GM21825 (cell line): ENCODE measurements around the gene LHFPL3.
"Not testable (repeated sequence)": the region's sequence is repeated elsewhere in the genome, so short reads cannot be mapped to it uniquely, and the experiment has no call there.

Experiments
- ATAC-seq: cut with Tn5 transposase; IDR thresholded peaks from one replicate; pipeline ENCODE4 v1.9.1; 2021; ENCODE audit warnings: mild to moderate bottlenecking, moderate library complexity; ENCODE audit not compliant: unreplicated experiment

LHFPL3 gene

GRCh38 chr7:104328296-104328969, at the start of gene LHFPL3:
Gene LHFPL3 (plus strand): TSS chr7:104328603.
- no peak for ATAC-seq

- not testable (repeated sequence) for ATAC-seq
Observed at GRCh38 chr7:104281685-104282084, 46.7 kb upstream of the LHFPL3 start.

GRCh38 chr7:104286839-104287238, 41.6 kb upstream of the LHFPL3 start:
- no peak for ATAC-seq

- no peak for ATAC-seq
Observed at GRCh38 chr7:104288137-104288536, 40.3 kb upstream of the LHFPL3 start.

GRCh38 chr7:104294291-104294690, 34.1 kb upstream of the LHFPL3 start:
- no peak for ATAC-seq

GRCh38 chr7:104296266-104296665, 32.1 kb upstream of the LHFPL3 start:
- no peak for ATAC-seq

DNA sequence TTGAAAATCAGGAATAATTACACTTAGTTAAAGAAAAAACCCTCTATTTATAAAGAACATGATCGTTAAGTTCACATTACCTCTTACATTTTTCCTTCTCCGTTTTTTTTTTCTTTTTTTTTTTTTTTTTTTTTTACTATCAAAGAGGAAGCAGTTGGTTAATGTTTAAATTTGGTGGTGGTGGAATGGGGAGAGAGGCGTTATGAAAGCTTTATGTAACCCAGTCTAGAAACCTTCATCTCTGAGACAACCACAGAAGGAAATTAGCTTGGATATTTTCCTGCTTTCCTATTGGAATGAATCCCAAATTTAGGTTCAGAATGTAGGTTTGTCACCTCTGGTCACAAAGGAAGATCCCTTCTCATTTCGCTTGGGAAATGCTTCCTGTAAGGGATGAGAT, 31.5 kb upstream of the LHFPL3 start:
- no peak for ATAC-seq

- ATAC-seq = no peak
Observed at GRCh38 chr7:104299323-104299722, 29.1 kb upstream of the LHFPL3 start.

DNA sequence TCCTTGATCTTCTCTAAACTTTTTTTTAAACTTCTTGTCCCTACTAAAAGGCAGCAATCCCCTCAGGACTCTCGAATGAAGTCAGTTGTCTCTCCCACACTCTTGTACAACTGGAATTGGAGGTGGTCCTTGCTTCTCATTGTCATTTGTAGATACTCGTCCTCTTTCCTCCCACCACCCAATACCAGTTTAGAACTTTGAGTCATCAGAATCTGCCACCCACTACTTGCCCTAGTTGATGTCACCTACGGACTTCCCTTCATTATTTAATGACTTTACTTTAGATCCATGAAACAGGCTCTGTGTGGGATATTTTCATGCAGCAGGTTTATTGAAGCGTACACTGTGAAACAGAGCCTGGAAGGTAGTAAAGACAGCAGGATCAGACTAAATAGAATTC, 28.6 kb upstream of the LHFPL3 start:
- ATAC-seq = no peak

DNA sequence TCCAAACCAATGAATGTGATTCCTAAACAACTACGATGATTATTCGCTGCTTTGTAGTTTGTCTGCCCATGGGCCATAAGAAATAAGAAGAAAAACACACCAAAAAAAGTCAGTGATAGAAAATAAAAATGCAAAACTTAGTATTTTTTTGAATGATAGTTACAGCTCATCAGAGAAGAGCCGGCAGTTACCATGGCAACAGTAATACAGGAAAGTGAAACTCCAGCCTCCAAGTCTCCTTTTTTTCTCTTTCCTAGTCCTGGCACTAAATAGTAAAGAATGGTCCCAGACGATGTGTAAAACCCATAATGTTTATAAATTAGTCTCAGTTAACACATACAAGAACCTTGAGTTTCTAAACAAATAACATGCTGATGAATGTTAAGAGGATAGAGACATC, 21.6 kb upstream of the LHFPL3 start:
- ATAC-seq = no peak

GRCh38 chr7:104317948-104318629, 10.3 kb upstream of the LHFPL3 start:
- ATAC-seq = no peak

GRCh38 chr7:104327534-104327933, 869 bp upstream of the LHFPL3 start:
- no peak for ATAC-seq

DNA sequence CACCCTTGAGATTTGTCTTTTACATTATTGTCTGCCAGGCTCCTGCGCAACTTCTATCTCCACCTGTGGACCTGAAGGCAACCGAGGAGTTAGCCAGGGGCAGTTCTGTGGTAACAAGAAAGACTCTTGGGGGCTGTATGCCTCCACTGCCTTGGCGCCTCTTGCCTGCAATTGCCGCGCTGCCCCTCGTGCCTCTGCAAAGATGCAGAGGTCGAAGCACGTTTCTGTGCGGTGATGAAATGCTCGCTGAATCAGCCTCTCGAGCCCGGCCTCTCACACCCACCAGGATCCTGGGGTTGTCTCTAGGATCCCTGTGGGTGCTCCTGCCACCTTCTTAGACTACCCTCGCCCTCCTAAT, 486 bp upstream of the LHFPL3 start:
- ATAC-seq = no peak

DNA sequence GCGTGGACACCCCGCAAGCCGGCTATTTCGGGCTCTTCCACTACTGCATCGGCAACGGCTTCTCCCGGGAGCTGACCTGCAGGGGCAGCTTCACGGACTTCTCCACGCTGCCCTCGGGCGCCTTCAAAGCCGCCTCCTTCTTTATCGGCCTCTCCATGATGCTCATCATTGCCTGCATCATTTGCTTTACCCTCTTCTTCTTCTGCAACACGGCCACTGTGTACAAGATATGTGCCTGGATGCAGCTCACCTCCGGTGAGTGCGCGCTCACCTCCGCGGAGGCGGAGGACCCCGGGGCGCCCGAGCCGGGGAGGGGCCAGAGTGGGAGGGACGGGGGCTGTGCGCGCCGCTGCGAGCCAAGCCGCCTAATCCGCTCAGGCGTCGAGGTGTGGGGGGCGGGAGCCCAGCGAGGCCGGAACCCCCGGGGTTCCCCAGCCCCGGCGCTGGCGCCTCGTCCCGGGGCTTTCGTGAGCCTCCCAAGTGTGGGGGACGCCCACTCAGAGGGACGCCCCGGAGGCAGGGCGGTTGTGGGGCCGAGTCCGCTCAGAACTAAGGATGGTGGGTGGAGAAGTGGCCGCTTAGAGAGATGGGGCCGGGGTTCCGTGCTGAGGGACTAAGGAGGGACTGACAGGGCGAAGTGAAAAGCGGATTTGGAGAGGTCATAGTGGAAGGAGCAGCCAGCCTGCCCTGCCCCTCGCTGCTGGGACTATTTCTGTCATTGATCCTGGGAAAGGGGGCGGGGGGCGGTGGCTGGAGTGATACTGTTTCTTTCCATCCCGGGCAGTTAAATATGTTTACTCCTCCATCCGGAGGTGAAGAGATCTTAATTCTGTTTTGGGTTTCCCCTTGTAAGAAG, 795 bp downstream of the LHFPL3 start:
- ATAC-seq = no peak

- ATAC-seq = no peak
Observed at GRCh38 chr7:104341546-104341945, 13.1 kb downstream of the LHFPL3 start.

DNA sequence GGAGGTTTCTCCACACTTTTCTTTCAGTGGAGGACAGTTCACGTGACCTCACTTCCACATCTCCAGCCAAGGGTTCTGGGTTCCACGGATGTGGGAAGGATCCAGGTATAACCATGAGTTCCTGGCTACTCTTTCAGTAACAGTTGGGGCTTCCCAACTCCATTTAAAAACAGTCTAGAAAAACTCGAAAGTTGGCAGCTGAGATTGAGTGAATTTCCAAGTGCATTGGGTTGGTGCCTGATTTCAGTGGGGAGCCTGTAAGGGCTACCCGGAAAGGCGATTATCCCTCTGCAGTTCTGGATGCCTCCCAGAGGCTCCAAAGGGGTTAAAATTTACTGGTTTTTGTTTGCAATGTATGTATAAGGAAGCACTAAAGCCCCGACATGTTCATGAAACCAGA, 24.3 kb downstream of the LHFPL3 start:
- ATAC-seq = no peak

GRCh38 chr7:104357166-104357565, 28.8 kb downstream of the LHFPL3 start:
- ATAC-seq = no peak

DNA sequence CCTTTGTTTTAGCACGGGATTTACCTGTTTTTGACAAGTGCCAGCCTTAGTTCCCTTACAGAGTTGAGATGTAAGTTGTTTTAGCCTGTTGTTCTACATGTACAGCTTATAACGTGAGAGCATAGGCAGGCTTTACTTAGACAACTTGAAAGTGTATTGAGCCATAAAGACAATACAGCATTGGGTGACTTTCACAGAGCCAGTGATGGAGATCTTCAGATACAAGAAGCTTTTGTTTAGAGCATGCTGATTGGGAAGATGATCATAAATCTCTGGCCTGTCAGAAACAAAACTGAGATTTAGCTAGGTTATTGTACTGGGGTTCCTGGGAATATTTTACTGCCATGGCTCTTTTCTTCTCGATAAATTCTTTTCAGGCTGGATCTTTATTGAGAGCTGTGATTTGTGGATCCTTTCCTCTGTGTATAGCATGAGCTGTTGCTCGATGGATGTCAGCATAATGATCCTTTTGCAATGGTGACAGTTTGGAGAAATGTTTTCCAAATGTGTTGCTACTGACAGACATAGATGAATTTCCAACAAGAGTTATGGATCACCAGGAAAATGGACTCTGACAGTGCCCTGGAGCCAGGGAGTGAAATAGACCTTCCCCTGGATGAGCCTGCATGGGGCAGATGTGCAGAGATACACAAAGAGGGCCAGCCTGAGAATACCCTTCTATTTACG, 30.2 kb downstream of the LHFPL3 start:
- no peak for ATAC-seq

DNA sequence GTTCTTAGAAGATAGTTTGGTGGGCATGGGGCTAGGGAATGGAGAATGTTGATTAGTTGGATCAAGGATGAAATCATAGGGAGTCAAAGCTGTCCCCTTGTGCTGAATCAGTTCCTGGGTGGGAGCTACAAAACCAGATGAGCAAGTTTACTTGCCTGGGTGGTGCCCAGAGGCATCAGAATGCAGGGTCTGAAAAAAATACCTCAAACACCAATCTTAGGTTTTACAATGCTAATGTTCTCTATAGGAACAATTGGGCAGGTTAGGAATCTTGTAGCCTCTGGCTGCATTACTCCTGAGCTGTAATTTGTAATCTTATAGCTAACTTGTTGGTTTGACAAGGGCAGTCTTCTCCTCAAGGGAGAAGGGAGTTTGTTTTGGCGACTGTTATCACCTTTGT, 34.4 kb downstream of the LHFPL3 start:
- no peak for ATAC-seq

DNA sequence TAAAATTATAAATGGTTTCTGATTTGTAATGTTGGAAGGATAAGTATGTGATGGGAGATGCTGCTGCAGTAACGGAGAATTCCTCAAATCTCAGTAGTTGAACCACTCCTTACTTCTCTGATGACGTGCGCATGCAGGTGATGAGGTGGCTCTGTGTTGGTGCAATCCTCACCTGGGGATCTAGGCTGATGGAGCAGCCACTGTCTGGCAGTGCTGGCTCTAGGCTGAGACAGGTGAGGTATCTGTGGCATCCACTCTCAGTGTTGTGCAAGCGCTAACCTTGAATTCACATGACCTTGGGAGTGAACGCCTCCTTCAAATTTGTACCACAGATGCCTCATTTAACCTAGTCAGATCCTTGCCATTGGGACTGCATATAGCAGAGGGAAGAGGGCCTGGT, 35.0 kb downstream of the LHFPL3 start:
- no peak for ATAC-seq

DNA sequence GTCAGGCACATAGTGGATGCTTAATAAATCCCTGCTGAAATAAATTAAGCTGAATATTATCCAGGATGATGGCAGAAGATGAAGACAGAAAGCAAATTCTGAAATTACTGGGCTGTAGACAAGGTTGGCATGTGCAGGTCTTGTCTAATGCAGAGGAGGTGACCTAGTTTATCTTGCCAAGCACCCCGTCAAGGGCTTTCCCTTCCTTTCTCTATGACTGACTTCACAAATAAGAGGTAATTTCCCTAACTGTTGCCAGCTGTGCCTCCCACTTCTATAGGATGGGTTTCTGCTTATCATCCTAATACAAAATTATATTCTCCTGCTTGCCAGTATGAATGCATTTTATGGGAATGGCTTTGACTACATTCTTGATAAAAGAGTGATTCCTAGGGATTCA, 38.0 kb downstream of the LHFPL3 start:
- no peak for ATAC-seq
